GM23248 (cell line): ENCODE results near the gene POR.

Source experiments
- EZH2 ChIP-seq: fragments of 200-600 bp; sonication (generic); IDR thresholded peaks from 2 replicates; pipeline ENCODE4 v1.6.1; 2018; ENCODE audit warnings: antibody characterized with exemption, mild to moderate bottlenecking; ENCODE audit not compliant: insufficient read depth, poor library complexity, severe bottlenecking
- EZH2phosphoT487 ChIP-seq: fragments of 200-600 bp; sonication (generic); IDR thresholded peaks from 2 replicates; pipeline ENCODE4 v1.6.1; 2018; ENCODE audit warnings: antibody characterized with exemption, moderate library complexity, mild to moderate bottlenecking, low read depth; ENCODE audit not compliant: insufficient read depth

- TF ChIP-seq EZH2, result no peak
- TF ChIP-seq EZH2phosphoT487, result no peak
Observed at GRCh38 chr7:75971309-75971960, 56.5 kb downstream of the POR start.
